GM12878 (cell line): ENCODE measurements around the gene PITPNM3. TPM values are rescaled to one million over a fixed set of nuclear protein-coding genes. Genes with fewer than 3 reads are reported as not detected.

ENCODE experiments used
- ATAC-seq: fragments of 200-7000 bp; cut with Tn5 transposase; 3 replicates; pipeline ENCODE4 v1.9.1; 2020; ENCODE audit warnings: mild to moderate bottlenecking, moderate library complexity
- BruUV-seq: library from RNA; stranded (reverse); fragments of 400-500 nt; replicated peaks from 2 replicates; lab custom pipeline; 2021; lab: Mats Ljungman, UMichigan
- CTCF ChIA-PET: fragments of 300-600 bp; sonication (Branson Sonifier 250); formaldehyde crosslinking; extraction: SDS; loops from one replicate; lab custom pipeline; 2021; ENCODE audit warnings: inconsistent platforms; lab: Yijun Ruan, JAX
- POLR2A ChIA-PET: fragments of 350-600 bp; formaldehyde crosslinking; extraction: SDS; loops from one replicate; lab custom pipeline; 2021; ENCODE audit warnings: inconsistent platforms; lab: Charles Lee
- RAD21 ChIA-PET: fragments of 300-600 bp; sonication (Branson Sonifier 250); formaldehyde crosslinking; loops from one replicate; lab custom pipeline; 2023; ENCODE audit warnings: antibody characterized with exemption; ENCODE audit not compliant: unreplicated experiment; lab: Charles Lee
- SMC1A ChIA-PET: fragments of 300-600 bp; sonication (Branson Sonifier 250); formaldehyde crosslinking; loops from one replicate; lab custom pipeline; 2023; ENCODE audit not compliant: unreplicated experiment, uncharacterized antibody; lab: Charles Lee
- DNase-seq: peaks from one replicate; pipeline ENCODE4 v3.0.0-alpha.2; 2011; ENCODE audit warnings: low read depth, low spot score
- FAIRE-seq: peaks from 3 replicates; lab custom pipeline; 2011; peaks lifted over from hg19 to GRCh38; lab: Jason Lieb, UNC
- H2AFZ ChIP-seq: 2 replicates; pipeline ENCODE4 v1.6.0; 2011; ENCODE audit warnings: low read depth, low read length, control low read depth; ENCODE audit not compliant: control insufficient read depth
- H3K27ac ChIP-seq: 2 replicates; pipeline ENCODE4 v1.5.1; 2011; ENCODE audit warnings: control low read depth; ENCODE audit not compliant: control insufficient read depth, insufficient read depth
- H3K27me3 ChIP-seq, 2 experiments: replicated peaks in 1 of 2; 2 replicates each; pipeline versions ENCODE4 v1.6.0 to v1.6.1; 2011; ENCODE audit warnings: low read length in 1 of 2; ENCODE audit not compliant: control insufficient read depth in 2 of 2, insufficient read depth in 2 of 2
- H3K36me3 ChIP-seq, 2 experiments: 2 replicates each; pipeline ENCODE4 v1.5.1; 2011; ENCODE audit warnings: low read length in 1 of 2; ENCODE audit not compliant: control insufficient read depth in 2 of 2, insufficient read depth in 2 of 2
- H3K4me1 ChIP-seq: 2 replicates; pipeline ENCODE4 v1.6.1; 2011; ENCODE audit warnings: mild to moderate bottlenecking, low read length, moderate library complexity, mixed read lengths; ENCODE audit not compliant: control insufficient read depth, insufficient read depth
- H3K4me2 ChIP-seq: 2 replicates; pipeline ENCODE4 v1.6.0; 2011; ENCODE audit warnings: control low read depth; ENCODE audit not compliant: control insufficient read depth, insufficient read depth
- H3K4me3 ChIP-seq: fragments of 200-600 bp; sonication (generic); 2 replicates; pipeline ENCODE4 v1.5.1; 2016
- H3K79me2 ChIP-seq: 2 replicates; pipeline ENCODE4 v1.6.0; 2011; ENCODE audit warnings: low read length; ENCODE audit not compliant: control insufficient read depth, insufficient read depth
- H3K9ac ChIP-seq: 2 replicates; pipeline ENCODE4 v1.8.0; 2011; ENCODE audit warnings: low read length, control low read depth, mixed read lengths; ENCODE audit not compliant: control insufficient read depth, insufficient read depth
- H3K9me3 ChIP-seq: replicated peaks from 3 replicates; pipeline ENCODE4 v1.5.1; 2011; ENCODE audit warnings: mild to moderate bottlenecking, low read length; ENCODE audit not compliant: control insufficient read depth, insufficient read depth
- H4K20me1 ChIP-seq: 2 replicates; pipeline ENCODE4 v1.6.0; 2011; ENCODE audit not compliant: control insufficient read depth, insufficient read depth
- CREB1 ChIP-seq: IDR thresholded peaks from 2 replicates; pipeline ENCODE4 v1.6.1; 2012; ENCODE audit warnings: low read depth, mild to moderate bottlenecking, inconsistent platforms
- CREM ChIP-seq: IDR thresholded peaks from 2 replicates; pipeline ENCODE4 v1.6.1; 2014; ENCODE audit warnings: antibody characterized with exemption, low read depth
- ESRRA ChIP-seq: IDR thresholded peaks from 2 replicates; pipeline ENCODE4 v1.6.1; 2012; ENCODE audit warnings: mild to moderate bottlenecking, low read length, improper control_type of control experiment
- JUNB ChIP-seq: IDR thresholded peaks from 2 replicates; pipeline ENCODE4 v1.6.1; 2016; ENCODE audit warnings: antibody characterized with exemption, mild to moderate bottlenecking
- RAD51 ChIP-seq: fragments of 450-650 bp; IDR thresholded peaks from 2 replicates; pipeline ENCODE4 v1.6.1; 2016; ENCODE audit warnings: moderate library complexity, mild to moderate bottlenecking, inconsistent platforms
- RBBP5 ChIP-seq: fragments of 200-600 bp; sonication (generic); conservative IDR thresholded peaks from 2 replicates; pipeline ENCODE4 v1.6.1; 2016
- RELA ChIP-seq: fragments of 450-650 bp; IDR thresholded peaks from 2 replicates; pipeline ENCODE4 v1.8.0; 2014; ENCODE audit warnings: borderline replicate concordance; ENCODE audit not compliant: partially characterized antibody
- SPI1 ChIP-seq: IDR thresholded peaks from 2 replicates; pipeline ENCODE4 v1.6.1; 2011; ENCODE audit warnings: low read depth, mild to moderate bottlenecking, low read length, moderate library complexity, borderline replicate concordance; ENCODE audit not compliant: insufficient read depth
- TAF1 ChIP-seq: IDR thresholded peaks from 2 replicates; pipeline ENCODE4 v1.6.1; 2011; ENCODE audit warnings: mild to moderate bottlenecking, low read depth, low read length, borderline replicate concordance
- TCF3 ChIP-seq: IDR thresholded peaks from 2 replicates; pipeline ENCODE4 v1.6.1; 2012; ENCODE audit warnings: low read depth, mild to moderate bottlenecking, low read length, borderline replicate concordance; ENCODE audit not compliant: insufficient read depth
- ZNF384 ChIP-seq: IDR thresholded peaks from 2 replicates; pipeline ENCODE4 v1.6.1; 2012; ENCODE audit warnings: low read depth, mild to moderate bottlenecking, low read length, improper control_type of control experiment, borderline replicate concordance
- WGBS: methylation state at CpG from one replicate; pipeline ENCODE4 v1.1.6; 2016; ENCODE audit warnings: low lambda C conversion rate; ENCODE audit not compliant: insufficient replicate concordance, insufficient coverage; ENCODE audit errors: missing lambda C conversion rate; 5-methylcytosine and 5-hydroxymethylcytosine counted together
- in situ Hi-C: fragments of 300-500 bp; cut with MboI; formaldehyde crosslinking; loops from 9 replicates; pipeline ENCODE4 v1.14.3; 2018; ENCODE audit warnings: mixed read lengths
- intact Hi-C: fragments of 100-400 bp; cut with micrococcal nuclease; formaldehyde crosslinking; loops from one replicate; pipeline ENCODE4 v1.14.2; 2022; ENCODE audit not compliant: unreplicated experiment
- polyA plus RNA-seq, 11 experiments: library from polyadenylated mRNA; depleted of rRNA in 4 of 11; unstranded in 6 of 11; stranded (reverse) in 5 of 11; fragments of >200 nt; fragmentation: Nextera tagmentation in 4 of 11; fragmentation: Illumina TruSeq in 1 of 11; extraction: Ambion mirVana in 4 of 11; extraction: Trizol in 1 of 11; gene quantifications; 1 replicate in 1 of 11; 2 replicates in 10 of 11; pipeline versions ENCODE4 v1.2.1 to v1.2.3, GENCODE V29; 2011 to 2016; ENCODE audit warnings: inconsistent platforms in 2 of 11, missing spikeins in 2 of 11, low read depth in 1 of 11
- total RNA-seq, 4 experiments: library from RNA; depleted of rRNA in 3 of 4; stranded (reverse); fragments of >200 nt in 3 of 4; fragmentation: Illumina TruSeq in 1 of 4; extraction: Trizol in 1 of 4; gene quantifications; 2 replicates each; pipeline versions ENCODE4 v1.2.1 to v1.2.3, GENCODE V29; 2013 to 2021
- TF ChIP-seq, protein P1 (sequence below): fragments of 450-650 bp; conservative IDR thresholded peaks from 2 replicates; pipeline ENCODE4 v1.6.1; 2017; ENCODE audit warnings: mild to moderate bottlenecking, moderate library complexity
- TF ChIP-seq, protein P2 (sequence below): fragments of 450-650 bp; IDR thresholded peaks from 2 replicates; pipeline ENCODE4 v1.6.1; 2017; ENCODE audit warnings: mild to moderate bottlenecking, moderate library complexity
- TF ChIP-seq, protein P3 (sequence below): fragments of 450-650 bp; IDR thresholded peaks from 2 replicates; pipeline ENCODE4 v1.6.1; 2017; ENCODE audit warnings: borderline replicate concordance
- TF ChIP-seq, protein P4 (sequence below): IDR thresholded peaks from 2 replicates; pipeline ENCODE4 v1.6.1; 2011; ENCODE audit warnings: low read depth, low read length, improper control_type of control experiment, borderline replicate concordance
- TF ChIP-seq, protein P5 (sequence below): fragments of 450-650 bp; IDR thresholded peaks from 2 replicates; pipeline ENCODE4 v1.6.1; 2016; ENCODE audit warnings: mild to moderate bottlenecking

The PITPNM3 gene
- total and polyA plus RNA-seq, 10 of the 15 experiments (the other 5 are each of a cell fraction or from before 2014, with no cell fraction given), result 0.02 to 0.49 (median 0.19) TPM; not detected in 1

DNA sequence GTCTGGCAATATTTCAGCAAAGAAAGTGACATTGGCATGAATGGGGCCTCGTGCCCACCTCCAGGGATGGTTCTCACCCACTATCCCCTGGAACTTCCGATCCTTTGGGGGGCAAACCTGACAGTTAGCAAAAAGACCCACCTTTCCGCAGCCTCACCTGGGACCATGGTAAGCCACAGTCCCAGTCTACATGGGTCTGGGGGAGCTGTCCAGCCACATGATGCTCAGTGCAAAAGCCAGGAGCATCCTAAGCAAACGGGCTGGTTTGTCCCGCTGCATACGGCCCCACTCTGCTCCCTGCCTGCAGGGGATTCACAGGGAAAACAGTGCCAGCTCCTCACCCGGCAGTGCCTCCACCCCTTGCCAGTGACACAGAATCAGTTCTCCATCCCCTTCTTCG, 140.7 kb downstream of the PITPNM3 start:
- no peak for DNase-seq
- SMC1A ChIA-PET, result no interaction called here
- no peaks in the 10 kb centered on the region for H3K79me2 ChIP-seq
- 19% methylated on average over 8 of the region's 8 CpGs for WGBS
- FAIRE-seq, result no peak
- no TSS peak for BruUV-seq
- POLR2A ChIA-PET, result no interaction called here
- no peak overlapping the region for H3K9ac ChIP-seq
- H2AFZ ChIP-seq, result no peak overlapping the region
- H3K36me3 ChIP-seq, result no peaks in the 10 kb centered on the region
- intact Hi-C loops, result no loop called here
- no peaks in the 10 kb centered on the region for H3K9me3 ChIP-seq
- H3K4me1 ChIP-seq, result no peaks in the 10 kb centered on the region
- H3K27ac ChIP-seq, result no peak overlapping the region
- CTCF ChIA-PET, result no interaction called here
- H3K4me2 ChIP-seq, result no peak overlapping the region
- no peaks in the 10 kb centered on the region; a peak in 1 of 4 replicates for H3K27me3 ChIP-seq
- RAD21 ChIA-PET, result no interaction called here
- H3K4me3 ChIP-seq, result no peak overlapping the region
- in situ Hi-C loops, result loop anchor here (25.0 kb wide), 1 partner anchor 703 kb away; no protein-coding TSS in a partner anchor
- ATAC-seq, result no peak
- no peaks in the 10 kb centered on the region for H4K20me1 ChIP-seq
- TF ChIP-seq TAF1 (no peak), TCF3 (no peak), ZNF384 (no peak), ESRRA (no peak), CREB1 (no peak), JUNB (no peak), RELA (no peak), CREM (no peak), RBBP5 (no peak), SPI1 (no peak), RAD51 (no peak)
- TF ChIP-seq, protein P1, sequence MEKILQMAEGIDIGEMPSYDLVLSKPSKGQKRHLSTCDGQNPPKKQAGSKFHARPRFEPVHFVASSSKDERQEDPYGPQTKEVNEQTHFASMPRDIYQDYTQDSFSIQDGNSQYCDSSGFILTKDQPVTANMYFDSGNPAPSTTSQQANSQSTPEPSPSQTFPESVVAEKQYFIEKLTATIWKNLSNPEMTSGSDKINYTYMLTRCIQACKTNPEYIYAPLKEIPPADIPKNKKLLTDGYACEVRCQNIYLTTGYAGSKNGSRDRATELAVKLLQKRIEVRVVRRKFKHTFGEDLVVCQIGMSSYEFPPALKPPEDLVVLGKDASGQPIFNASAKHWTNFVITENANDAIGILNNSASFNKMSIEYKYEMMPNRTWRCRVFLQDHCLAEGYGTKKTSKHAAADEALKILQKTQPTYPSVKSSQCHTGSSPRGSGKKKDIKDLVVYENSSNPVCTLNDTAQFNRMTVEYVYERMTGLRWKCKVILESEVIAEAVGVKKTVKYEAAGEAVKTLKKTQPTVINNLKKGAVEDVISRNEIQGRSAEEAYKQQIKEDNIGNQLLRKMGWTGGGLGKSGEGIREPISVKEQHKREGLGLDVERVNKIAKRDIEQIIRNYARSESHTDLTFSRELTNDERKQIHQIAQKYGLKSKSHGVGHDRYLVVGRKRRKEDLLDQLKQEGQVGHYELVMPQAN, result no peak
- TF ChIP-seq, protein P2, sequence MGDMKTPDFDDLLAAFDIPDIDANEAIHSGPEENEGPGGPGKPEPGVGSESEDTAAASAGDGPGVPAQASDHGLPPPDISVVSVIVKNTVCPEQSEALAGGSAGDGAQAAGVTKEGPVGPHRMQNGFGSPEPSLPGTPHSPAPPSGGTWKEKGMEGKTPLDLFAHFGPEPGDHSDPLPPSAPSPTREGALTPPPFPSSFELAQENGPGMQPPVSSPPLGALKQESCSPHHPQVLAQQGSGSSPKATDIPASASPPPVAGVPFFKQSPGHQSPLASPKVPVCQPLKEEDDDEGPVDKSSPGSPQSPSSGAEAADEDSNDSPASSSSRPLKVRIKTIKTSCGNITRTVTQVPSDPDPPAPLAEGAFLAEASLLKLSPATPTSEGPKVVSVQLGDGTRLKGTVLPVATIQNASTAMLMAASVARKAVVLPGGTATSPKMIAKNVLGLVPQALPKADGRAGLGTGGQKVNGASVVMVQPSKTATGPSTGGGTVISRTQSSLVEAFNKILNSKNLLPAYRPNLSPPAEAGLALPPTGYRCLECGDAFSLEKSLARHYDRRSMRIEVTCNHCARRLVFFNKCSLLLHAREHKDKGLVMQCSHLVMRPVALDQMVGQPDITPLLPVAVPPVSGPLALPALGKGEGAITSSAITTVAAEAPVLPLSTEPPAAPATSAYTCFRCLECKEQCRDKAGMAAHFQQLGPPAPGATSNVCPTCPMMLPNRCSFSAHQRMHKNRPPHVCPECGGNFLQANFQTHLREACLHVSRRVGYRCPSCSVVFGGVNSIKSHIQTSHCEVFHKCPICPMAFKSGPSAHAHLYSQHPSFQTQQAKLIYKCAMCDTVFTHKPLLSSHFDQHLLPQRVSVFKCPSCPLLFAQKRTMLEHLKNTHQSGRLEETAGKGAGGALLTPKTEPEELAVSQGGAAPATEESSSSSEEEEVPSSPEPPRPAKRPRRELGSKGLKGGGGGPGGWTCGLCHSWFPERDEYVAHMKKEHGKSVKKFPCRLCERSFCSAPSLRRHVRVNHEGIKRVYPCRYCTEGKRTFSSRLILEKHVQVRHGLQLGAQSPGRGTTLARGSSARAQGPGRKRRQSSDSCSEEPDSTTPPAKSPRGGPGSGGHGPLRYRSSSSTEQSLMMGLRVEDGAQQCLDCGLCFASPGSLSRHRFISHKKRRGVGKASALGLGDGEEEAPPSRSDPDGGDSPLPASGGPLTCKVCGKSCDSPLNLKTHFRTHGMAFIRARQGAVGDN, result no peak
- TF ChIP-seq, protein P3, sequence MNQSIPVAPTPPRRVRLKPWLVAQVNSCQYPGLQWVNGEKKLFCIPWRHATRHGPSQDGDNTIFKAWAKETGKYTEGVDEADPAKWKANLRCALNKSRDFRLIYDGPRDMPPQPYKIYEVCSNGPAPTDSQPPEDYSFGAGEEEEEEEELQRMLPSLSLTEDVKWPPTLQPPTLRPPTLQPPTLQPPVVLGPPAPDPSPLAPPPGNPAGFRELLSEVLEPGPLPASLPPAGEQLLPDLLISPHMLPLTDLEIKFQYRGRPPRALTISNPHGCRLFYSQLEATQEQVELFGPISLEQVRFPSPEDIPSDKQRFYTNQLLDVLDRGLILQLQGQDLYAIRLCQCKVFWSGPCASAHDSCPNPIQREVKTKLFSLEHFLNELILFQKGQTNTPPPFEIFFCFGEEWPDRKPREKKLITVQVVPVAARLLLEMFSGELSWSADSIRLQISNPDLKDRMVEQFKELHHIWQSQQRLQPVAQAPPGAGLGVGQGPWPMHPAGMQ, result no peak
- TF ChIP-seq, protein P4, sequence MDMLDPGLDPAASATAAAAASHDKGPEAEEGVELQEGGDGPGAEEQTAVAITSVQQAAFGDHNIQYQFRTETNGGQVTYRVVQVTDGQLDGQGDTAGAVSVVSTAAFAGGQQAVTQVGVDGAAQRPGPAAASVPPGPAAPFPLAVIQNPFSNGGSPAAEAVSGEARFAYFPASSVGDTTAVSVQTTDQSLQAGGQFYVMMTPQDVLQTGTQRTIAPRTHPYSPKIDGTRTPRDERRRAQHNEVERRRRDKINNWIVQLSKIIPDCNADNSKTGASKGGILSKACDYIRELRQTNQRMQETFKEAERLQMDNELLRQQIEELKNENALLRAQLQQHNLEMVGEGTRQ, result no peak
- TF ChIP-seq, protein P5, sequence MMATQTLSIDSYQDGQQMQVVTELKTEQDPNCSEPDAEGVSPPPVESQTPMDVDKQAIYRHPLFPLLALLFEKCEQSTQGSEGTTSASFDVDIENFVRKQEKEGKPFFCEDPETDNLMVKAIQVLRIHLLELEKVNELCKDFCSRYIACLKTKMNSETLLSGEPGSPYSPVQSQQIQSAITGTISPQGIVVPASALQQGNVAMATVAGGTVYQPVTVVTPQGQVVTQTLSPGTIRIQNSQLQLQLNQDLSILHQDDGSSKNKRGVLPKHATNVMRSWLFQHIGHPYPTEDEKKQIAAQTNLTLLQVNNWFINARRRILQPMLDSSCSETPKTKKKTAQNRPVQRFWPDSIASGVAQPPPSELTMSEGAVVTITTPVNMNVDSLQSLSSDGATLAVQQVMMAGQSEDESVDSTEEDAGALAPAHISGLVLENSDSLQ, result no peak
